ENCODE results near the gene VRK3.

GRCh38 chr19:49985871-49986270 is 39.3 kb downstream of the VRK3 start:
- TF ChIP-seq, protein P1, sequence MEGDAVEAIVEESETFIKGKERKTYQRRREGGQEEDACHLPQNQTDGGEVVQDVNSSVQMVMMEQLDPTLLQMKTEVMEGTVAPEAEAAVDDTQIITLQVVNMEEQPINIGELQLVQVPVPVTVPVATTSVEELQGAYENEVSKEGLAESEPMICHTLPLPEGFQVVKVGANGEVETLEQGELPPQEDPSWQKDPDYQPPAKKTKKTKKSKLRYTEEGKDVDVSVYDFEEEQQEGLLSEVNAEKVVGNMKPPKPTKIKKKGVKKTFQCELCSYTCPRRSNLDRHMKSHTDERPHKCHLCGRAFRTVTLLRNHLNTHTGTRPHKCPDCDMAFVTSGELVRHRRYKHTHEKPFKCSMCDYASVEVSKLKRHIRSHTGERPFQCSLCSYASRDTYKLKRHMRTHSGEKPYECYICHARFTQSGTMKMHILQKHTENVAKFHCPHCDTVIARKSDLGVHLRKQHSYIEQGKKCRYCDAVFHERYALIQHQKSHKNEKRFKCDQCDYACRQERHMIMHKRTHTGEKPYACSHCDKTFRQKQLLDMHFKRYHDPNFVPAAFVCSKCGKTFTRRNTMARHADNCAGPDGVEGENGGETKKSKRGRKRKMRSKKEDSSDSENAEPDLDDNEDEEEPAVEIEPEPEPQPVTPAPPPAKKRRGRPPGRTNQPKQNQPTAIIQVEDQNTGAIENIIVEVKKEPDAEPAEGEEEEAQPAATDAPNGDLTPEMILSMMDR (IDR thresholded peaks at IDR 0.05), result no peak
- no peak for TF ChIP-seq POLR2A (IDR thresholded peaks at IDR 0.05)
